HL-60 (cell line): Measurements from ENCODE around the gene MAGI2.

Experiments used
- CTCF ChIP-seq: IDR thresholded peaks from one replicate; pipeline ENCODE4 v1.5.1; 2011; ENCODE audit warnings: low read length, control low read depth, inconsistent platforms; ENCODE audit not compliant: insufficient read depth
- GABPA ChIP-seq: IDR thresholded peaks from 2 replicates; pipeline ENCODE4 v1.6.1; 2012; ENCODE audit warnings: low read depth
- POLR2AphosphoS5 ChIP-seq: IDR thresholded peaks from 2 replicates; pipeline ENCODE4 v1.6.1; 2012; ENCODE audit warnings: low read depth

- no peak for TF ChIP-seq CTCF
- TF ChIP-seq GABPA = no peak
- no peak for TF ChIP-seq POLR2AphosphoS5
Observed at GRCh38 chr7:79494046-79494445, 40.6 kb upstream of the MAGI2 start.
